HepG2 (cell line): ENCODE data around the gene IGFLR1. TPM values are rescaled to one million over a fixed set of nuclear protein-coding genes. Genes with fewer than 3 reads are reported as not detected.
A peak's percentile ranks its signal among the peaks of the same experiment; 100 is the strongest.

Experiments used
- CSRNP2 ChIP-seq: sonication (generic); formaldehyde crosslinking; conservative IDR thresholded peaks from 2 replicates; pipeline ENCODE4 v1.8.0; 2022; ENCODE audit warnings: low read depth, missing genetic modification reagents
- DR1 ChIP-seq: sonication (generic); formaldehyde crosslinking; IDR thresholded peaks from 2 replicates; pipeline ENCODE4 v1.8.0; 2021; ENCODE audit warnings: mild to moderate bottlenecking, missing genetic modification reagents, inconsistent platforms
- KAT2B ChIP-seq: fragments of 150-350 bp; IDR thresholded peaks from 2 replicates; pipeline ENCODE4 v1.6.1; 2014; ENCODE audit warnings: low read depth, low read length, borderline replicate concordance
- MED1 ChIP-seq: sonication (generic); formaldehyde crosslinking; IDR thresholded peaks from 2 replicates; pipeline ENCODE4 v1.4.0; 2020; ENCODE audit warnings: missing genetic modification reagents
- MIER2 ChIP-seq: IDR thresholded peaks from 2 replicates; pipeline ENCODE4 v1.6.1; 2016; ENCODE audit warnings: missing biosample characterization, missing genetic modification reagents
- NFIB ChIP-seq: sonication (generic); formaldehyde crosslinking; IDR thresholded peaks from 2 replicates; pipeline ENCODE4 v1.9.0; 2021; ENCODE audit warnings: missing genetic modification reagents, mild to moderate bottlenecking, borderline replicate concordance
- PHF5A ChIP-seq: IDR thresholded peaks from one replicate; pipeline ENCODE4 v1.6.1; 2018; ENCODE audit warnings: low read depth, missing genetic modification reagents; ENCODE audit not compliant: unreplicated experiment
- PREB ChIP-seq: sonication (generic); formaldehyde crosslinking; IDR thresholded peaks from 2 replicates; pipeline ENCODE4 v1.4.0; 2020; ENCODE audit warnings: missing genetic modification reagents
- SIX1 ChIP-seq: sonication (generic); formaldehyde crosslinking; IDR thresholded peaks from 2 replicates; pipeline ENCODE4 v1.4.0; 2020; ENCODE audit warnings: missing genetic modification reagents, borderline replicate concordance
- ZBTB33 ChIP-seq: sonication (generic); formaldehyde crosslinking; IDR thresholded peaks from 2 replicates; pipeline ENCODE4 v1.4.0; 2020; ENCODE audit warnings: missing genetic modification reagents
- ZNF20 ChIP-seq: sonication (generic); formaldehyde crosslinking; IDR thresholded peaks from 2 replicates; pipeline ENCODE4 v1.4.0; 2020; ENCODE audit warnings: mild to moderate bottlenecking, moderate library complexity, missing genetic modification reagents
- ZNF34 ChIP-seq: sonication (generic); formaldehyde crosslinking; IDR thresholded peaks from 2 replicates; pipeline ENCODE4 v1.4.0; 2020; ENCODE audit warnings: mild to moderate bottlenecking, missing genetic modification reagents, borderline replicate concordance
- ZNF510 ChIP-seq: sonication (generic); formaldehyde crosslinking; IDR thresholded peaks from 2 replicates; pipeline ENCODE4 v1.4.0; 2020; ENCODE audit warnings: low read depth, mild to moderate bottlenecking, missing genetic modification reagents
- ZNF670 ChIP-seq: sonication (generic); formaldehyde crosslinking; IDR thresholded peaks from 2 replicates; pipeline ENCODE4 v1.8.0; 2022; ENCODE audit warnings: mild to moderate bottlenecking, missing genetic modification reagents, borderline replicate concordance
- ZNF674 ChIP-seq: sonication (generic); formaldehyde crosslinking; IDR thresholded peaks from 2 replicates; pipeline ENCODE4 v1.5.0; 2020; ENCODE audit warnings: low read depth, mild to moderate bottlenecking, missing genetic modification reagents
- ZNF777 ChIP-seq: sonication (generic); formaldehyde crosslinking; IDR thresholded peaks from 2 replicates; pipeline ENCODE4 v1.4.0; 2020; ENCODE audit warnings: missing genetic modification reagents
- polyA plus RNA-seq, 8 experiments: library from polyadenylated mRNA; depleted of rRNA in 3 of 8; stranded (reverse) in 7 of 8; unstranded in 1 of 8; fragments of >200 nt; fragmentation: Illumina TruSeq in 4 of 8; extraction: Trizol in 4 of 8; gene quantifications; 2 replicates each; pipeline versions ENCODE4 v1.2.1 to v1.2.3, GENCODE V29; 2011 to 2016; ENCODE audit warnings: low read depth in 4 of 8, missing spikeins in 1 of 8, mixed read lengths in 1 of 8; ENCODE audit not compliant: insufficient read depth in 1 of 8
- total RNA-seq, 5 experiments: library from RNA; depleted of rRNA; stranded (reverse); fragments of >200 nt; fragmentation: Illumina TruSeq; extraction: Trizol; gene quantifications; 2 replicates each; pipeline ENCODE4 v1.2.3, GENCODE V29; 2016; ENCODE audit warnings: low read depth in 1 of 5
- TF ChIP-seq, protein P1 (sequence below): sonication (generic); formaldehyde crosslinking; IDR thresholded peaks from 2 replicates; pipeline ENCODE4 v1.5.0; 2020; ENCODE audit warnings: mild to moderate bottlenecking, missing genetic modification reagents, borderline replicate concordance
- TF ChIP-seq, protein P2 (sequence below): sonication (generic); formaldehyde crosslinking; IDR thresholded peaks from 2 replicates; pipeline ENCODE4 v1.5.0; 2020; ENCODE audit warnings: missing genetic modification reagents
- TF ChIP-seq, protein P3 (sequence below): sonication (generic); formaldehyde crosslinking; IDR thresholded peaks from 2 replicates; pipeline ENCODE4 v1.5.0; 2020; ENCODE audit warnings: missing genetic modification reagents

IGFLR1 gene
- total and polyA plus RNA-seq, 2 of the 13 experiments (the other 11 are each of a cell fraction or from before 2014, with no cell fraction given), result 5.4 to 8.9 TPM

DNA sequence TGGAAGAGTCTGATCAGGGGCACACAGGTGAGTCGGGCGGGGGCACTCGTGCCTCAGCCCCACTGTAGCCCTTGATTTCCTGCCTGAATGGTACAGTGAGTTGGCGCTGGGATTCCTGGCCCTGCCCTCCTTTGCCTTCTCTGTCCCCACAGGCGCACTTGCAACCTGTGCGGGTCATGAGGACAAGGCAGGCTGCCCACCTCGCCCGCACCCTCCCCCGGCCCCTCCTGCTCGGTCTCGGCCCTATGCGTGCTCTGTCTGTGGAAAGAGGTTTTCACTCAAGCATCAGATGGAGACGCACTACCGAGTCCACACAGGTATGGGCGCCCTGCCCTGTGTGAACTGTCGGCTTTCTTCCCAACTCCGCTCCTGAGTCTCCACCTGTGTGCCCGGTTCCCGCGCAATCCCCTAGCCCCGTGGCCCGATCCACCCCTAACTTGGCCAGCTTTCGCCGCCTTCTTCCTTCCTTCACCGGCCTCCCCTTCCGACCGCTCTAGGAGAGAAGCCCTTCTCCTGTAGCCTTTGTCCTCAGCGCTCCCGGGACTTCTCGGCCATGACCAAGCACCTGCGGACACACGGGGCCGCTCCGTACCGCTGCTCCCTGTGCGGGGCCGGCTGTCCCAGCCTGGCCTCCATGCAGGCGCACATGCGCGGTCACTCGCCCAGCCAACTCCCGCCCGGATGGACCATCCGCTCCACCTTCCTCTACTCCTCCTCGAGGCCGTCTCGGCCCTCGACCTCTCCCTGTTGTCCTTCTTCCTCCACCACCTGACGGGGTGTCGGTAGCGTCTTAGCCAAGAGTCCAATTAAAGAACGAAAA lies 26.1 kb downstream of the IGFLR1 start (continued):
- TF ChIP-seq, protein P1, sequence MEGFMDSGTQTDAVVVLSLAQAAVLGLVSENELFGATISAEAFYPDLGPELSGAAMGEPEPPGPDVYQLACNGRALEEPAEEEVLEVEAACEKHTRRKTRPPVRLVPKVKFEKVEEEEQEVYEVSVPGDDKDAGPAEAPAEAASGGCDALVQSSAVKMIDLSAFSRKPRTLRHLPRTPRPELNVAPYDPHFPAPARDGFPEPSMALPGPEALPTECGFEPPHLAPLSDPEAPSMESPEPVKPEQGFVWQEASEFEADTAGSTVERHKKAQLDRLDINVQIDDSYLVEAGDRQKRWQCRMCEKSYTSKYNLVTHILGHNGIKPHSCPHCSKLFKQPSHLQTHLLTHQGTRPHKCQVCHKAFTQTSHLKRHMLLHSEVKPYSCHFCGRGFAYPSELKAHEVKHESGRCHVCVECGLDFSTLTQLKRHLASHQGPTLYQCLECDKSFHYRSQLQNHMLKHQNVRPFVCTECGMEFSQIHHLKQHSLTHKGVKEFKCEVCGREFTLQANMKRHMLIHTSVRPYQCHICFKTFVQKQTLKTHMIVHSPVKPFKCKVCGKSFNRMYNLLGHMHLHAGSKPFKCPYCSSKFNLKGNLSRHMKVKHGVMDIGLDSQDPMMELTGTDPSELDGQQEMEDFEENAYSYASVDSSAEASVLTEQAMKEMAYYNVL (CRISPR knock-in tag), result no peak
- TF ChIP-seq, protein P2, sequence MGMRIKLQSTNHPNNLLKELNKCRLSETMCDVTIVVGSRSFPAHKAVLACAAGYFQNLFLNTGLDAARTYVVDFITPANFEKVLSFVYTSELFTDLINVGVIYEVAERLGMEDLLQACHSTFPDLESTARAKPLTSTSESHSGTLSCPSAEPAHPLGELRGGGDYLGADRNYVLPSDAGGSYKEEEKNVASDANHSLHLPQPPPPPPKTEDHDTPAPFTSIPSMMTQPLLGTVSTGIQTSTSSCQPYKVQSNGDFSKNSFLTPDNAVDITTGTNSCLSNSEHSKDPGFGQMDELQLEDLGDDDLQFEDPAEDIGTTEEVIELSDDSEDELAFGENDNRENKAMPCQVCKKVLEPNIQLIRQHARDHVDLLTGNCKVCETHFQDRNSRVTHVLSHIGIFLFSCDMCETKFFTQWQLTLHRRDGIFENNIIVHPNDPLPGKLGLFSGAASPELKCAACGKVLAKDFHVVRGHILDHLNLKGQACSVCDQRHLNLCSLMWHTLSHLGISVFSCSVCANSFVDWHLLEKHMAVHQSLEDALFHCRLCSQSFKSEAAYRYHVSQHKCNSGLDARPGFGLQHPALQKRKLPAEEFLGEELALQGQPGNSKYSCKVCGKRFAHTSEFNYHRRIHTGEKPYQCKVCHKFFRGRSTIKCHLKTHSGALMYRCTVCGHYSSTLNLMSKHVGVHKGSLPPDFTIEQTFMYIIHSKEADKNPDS (CRISPR knock-in tag), result no peak
- TF ChIP-seq ZNF20 (CRISPR knock-in tag) (no peak), PREB (CRISPR knock-in tag) (no peak), MIER2 (CRISPR knock-in tag) (0 out of 2 replicates have a peak, but pooled peaks have one; percentile 11), SIX1 (CRISPR knock-in tag) (no peak), NFIB (CRISPR knock-in tag) (no peak), CSRNP2 (CRISPR knock-in tag) (no peak), PHF5A (CRISPR knock-in tag) (no peak), MED1 (no peak), ZBTB33 (no peak), ZNF670 (CRISPR knock-in tag) (no peak), ZNF674 (CRISPR knock-in tag) (no peak), DR1 (no peak), ZNF777 (CRISPR knock-in tag) (no peak), KAT2B (no peak), ZNF34 (CRISPR knock-in tag) (no peak), ZNF510 (CRISPR knock-in tag) (peak; percentile 48; the same call in 1 of the 2 replicates)
- TF ChIP-seq, protein P3, sequence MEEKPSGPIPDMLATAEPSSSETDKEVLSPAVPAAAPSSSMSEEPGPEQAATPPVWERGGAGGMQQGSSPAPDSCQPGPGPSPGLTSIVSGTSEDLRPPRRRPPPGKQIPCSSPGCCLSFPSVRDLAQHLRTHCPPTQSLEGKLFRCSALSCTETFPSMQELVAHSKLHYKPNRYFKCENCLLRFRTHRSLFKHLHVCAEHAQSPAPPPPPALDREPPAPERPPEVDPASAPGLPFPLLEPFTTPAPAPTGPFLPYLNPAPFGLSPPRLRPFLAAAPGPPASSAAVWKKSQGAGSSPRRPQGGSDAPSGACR (CRISPR knock-in tag), result no peak
